DMS153 treated with DMSO at 0.1 percent for 48 hours (cell line): Measurements from ENCODE around the gene PRDM16.

ENCODE experiments used
- DNase-seq: peaks from one replicate; lab custom pipeline; 2025; ENCODE audit not compliant: unreplicated experiment; lab: John Stamatoyannopoulos, UW

Gene PRDM16

GRCh38 chr1:3479511-3480368 lies 410.7 kb downstream of the PRDM16 start:
- no peak for DNase-seq

GRCh38 chr1:3480369-3480719 lies 411.3 kb downstream of the PRDM16 start:
- DNase-seq: no peak

- DNase-seq: no peak
Observed at GRCh38 chr1:3481046-3481445, 412.0 kb downstream of the PRDM16 start.

- DNase-seq: no peak
Observed at GRCh38 chr1:3481836-3482375, 412.9 kb downstream of the PRDM16 start.

GRCh38 chr1:3482378-3482849 lies 413.4 kb downstream of the PRDM16 start:
- no peak for DNase-seq

GRCh38 chr1:3483380-3483779 lies 414.4 kb downstream of the PRDM16 start:
- no peak for DNase-seq

- DNase-seq: no peak
Observed at GRCh38 chr1:3483801-3484444, 414.9 kb downstream of the PRDM16 start.

GRCh38 chr1:3485016-3485415 lies 416.0 kb downstream of the PRDM16 start:
- no peak for DNase-seq
